Astrocyte (in vitro differentiated cells and primary cell): ENCODE measurements around the gene GALNT17. TPM values are rescaled to one million over a fixed set of nuclear protein-coding genes. Genes with fewer than 3 reads are reported as not detected.

Experiments used
- DNase-seq: peaks from one replicate; pipeline ENCODE4 v3.0.0-alpha.2; 2010; ENCODE audit warnings: low read depth
- FAIRE-seq: peaks from 2 replicates; lab custom pipeline; 2011; peaks lifted over from hg19 to GRCh38; lab: Jason Lieb, UNC
- H2AFZ ChIP-seq: 2 replicates; pipeline ENCODE4 v1.6.0; 2012; ENCODE audit warnings: low read depth, low read length, inconsistent platforms
- H3K27ac ChIP-seq: 2 replicates; pipeline ENCODE4 v1.5.1; 2011; ENCODE audit warnings: low read depth, low read length, inconsistent platforms
- H3K27me3 ChIP-seq: 2 replicates; pipeline ENCODE4 v1.6.0; 2011; ENCODE audit warnings: low read length, inconsistent platforms; ENCODE audit not compliant: insufficient read depth
- H3K36me3 ChIP-seq: 2 replicates; pipeline ENCODE4 v1.5.1; 2011; ENCODE audit warnings: low read length, inconsistent platforms; ENCODE audit not compliant: insufficient read depth
- H3K4me1 ChIP-seq: 2 replicates; pipeline ENCODE4 v1.5.1; 2011; ENCODE audit warnings: low read length, inconsistent platforms; ENCODE audit not compliant: insufficient read depth
- H3K4me2 ChIP-seq: 2 replicates; pipeline ENCODE4 v1.6.0; 2012; ENCODE audit warnings: low read length, inconsistent platforms
- H3K4me3 ChIP-seq: 2 replicates; pipeline ENCODE4 v1.5.1; 2011; ENCODE audit warnings: low read depth, mild to moderate bottlenecking, low read length, inconsistent platforms; ENCODE audit not compliant: insufficient read depth
- H3K79me2 ChIP-seq: 2 replicates; pipeline ENCODE4 v1.6.0; 2012; ENCODE audit warnings: mild to moderate bottlenecking, low read length, inconsistent platforms; ENCODE audit not compliant: insufficient read depth
- H3K9ac ChIP-seq: 2 replicates; pipeline ENCODE4 v1.6.0; 2012; ENCODE audit warnings: mild to moderate bottlenecking, low read length, inconsistent platforms
- H3K9me3 ChIP-seq: 2 replicates; pipeline ENCODE4 v1.5.1; 2012; ENCODE audit warnings: low read depth, mild to moderate bottlenecking, low read length, inconsistent platforms; ENCODE audit not compliant: insufficient read depth
- H4K20me1 ChIP-seq: 2 replicates; pipeline ENCODE4 v1.6.0; 2012; ENCODE audit warnings: low read length, inconsistent platforms; ENCODE audit not compliant: insufficient read depth
- H3K27ac Mint-ChIP-seq: one replicate; pipeline ENCODE4 v1.8.0; 2021; ENCODE audit warnings: mild to moderate bottlenecking, mixed read lengths; ENCODE audit not compliant: unreplicated experiment
- H3K27me3 Mint-ChIP-seq: one replicate; pipeline ENCODE4 v1.8.0; 2021; ENCODE audit warnings: low read depth, mixed read lengths; ENCODE audit not compliant: unreplicated experiment
- H3K36me3 Mint-ChIP-seq: one replicate; pipeline ENCODE4 v1.8.0; 2021; ENCODE audit warnings: low read depth, mixed read lengths; ENCODE audit not compliant: unreplicated experiment
- H3K4me1 Mint-ChIP-seq: one replicate; pipeline ENCODE4 v1.8.0; 2021; ENCODE audit warnings: low read depth, mixed read lengths; ENCODE audit not compliant: unreplicated experiment
- H3K4me3 Mint-ChIP-seq: one replicate; pipeline ENCODE4 v1.8.0; 2021; ENCODE audit warnings: mild to moderate bottlenecking, moderate library complexity, mixed read lengths; ENCODE audit not compliant: unreplicated experiment
- H3K9me3 Mint-ChIP-seq: one replicate; pipeline ENCODE4 v1.8.0; 2021; ENCODE audit warnings: mild to moderate bottlenecking, mixed read lengths; ENCODE audit not compliant: unreplicated experiment
- EZH2 ChIP-seq: IDR thresholded peaks from 2 replicates; pipeline ENCODE4 v1.6.1; 2012; ENCODE audit warnings: mild to moderate bottlenecking, low read length, inconsistent platforms; ENCODE audit not compliant: insufficient read depth
- total RNA-seq: library from RNA; stranded (reverse); gene quantifications from 2 replicates; pipeline ENCODE4 v1.2.1, GENCODE V29; 2021
- TF ChIP-seq, protein P1 (sequence below): IDR thresholded peaks from 2 replicates; pipeline ENCODE4 v1.5.1; 2011; ENCODE audit warnings: low read depth, mild to moderate bottlenecking, inconsistent platforms, low read length, moderate library complexity; ENCODE audit not compliant: insufficient read depth

Gene GALNT17
- total RNA-seq, 1 donor from 2014 or later, result 7.8 TPM

DNA sequence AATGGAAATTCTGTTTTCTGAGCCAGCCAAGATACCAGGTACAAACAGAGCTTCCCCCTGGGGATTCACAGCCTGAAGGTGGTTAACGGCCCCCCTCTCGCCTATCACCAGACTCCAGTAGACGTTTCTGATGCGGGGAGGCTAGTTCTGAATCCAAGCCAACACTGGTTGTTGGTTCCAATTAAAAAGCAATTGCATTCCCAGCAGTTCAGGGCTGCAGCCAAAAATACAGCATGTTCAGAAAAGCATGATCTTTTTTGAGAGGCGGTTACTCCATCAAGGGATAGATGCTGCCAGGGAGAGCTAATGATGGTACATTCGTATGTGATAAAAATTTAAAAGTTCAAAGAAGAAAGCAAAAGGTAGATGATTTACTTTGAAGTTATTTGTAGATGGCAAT lies 481.0 kb downstream of the GALNT17 start:
- Mint-ChIP-seq H3K27ac (peak overlapping the region; percentile 22), H3K9me3 (no peaks in the 10 kb centered on the region), H3K4me3 (no peak overlapping the region)

DNA sequence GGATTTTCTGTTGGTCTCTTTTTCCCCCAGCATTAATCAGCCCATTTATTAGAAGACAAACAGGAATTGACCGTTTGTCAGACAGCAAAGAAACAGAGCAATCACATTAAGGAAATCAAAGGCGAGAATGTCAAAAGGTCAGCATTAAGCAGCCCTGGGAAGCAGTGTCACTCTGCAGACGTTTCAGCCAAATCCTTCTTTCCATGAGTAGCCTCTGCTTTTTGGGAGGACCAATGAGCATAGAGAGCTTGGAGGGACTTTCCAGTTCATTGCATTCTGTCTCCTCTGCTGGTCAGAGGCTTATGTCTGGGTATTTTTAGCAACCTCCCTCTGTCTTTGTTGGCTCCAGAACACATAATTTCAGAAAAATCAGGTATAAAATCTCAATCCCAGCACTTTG lies 481.4 kb downstream of the GALNT17 start:
- H3K27ac Mint-ChIP-seq, result peak overlapping the region; percentile 22
- Histone ChIP-seq H3K9me3 (no peaks in the 10 kb centered on the region), H3K4me1 (peaks cover 28% of the 10 kb centered on the region), H3K36me3 (no peaks in the 10 kb centered on the region), H3K4me3 (no peak overlapping the region), H4K20me1 (no peaks in the 10 kb centered on the region), H3K4me2 (peak overlapping the region; percentile 26), H3K9ac (no peak overlapping the region), H3K79me2 (no peaks in the 10 kb centered on the region), H2AFZ (no peak overlapping the region), H3K27ac (no peak overlapping the region), H3K27me3 (no peaks in the 10 kb centered on the region)
- H3K4me3 Mint-ChIP-seq, result no peak overlapping the region
- H3K36me3 Mint-ChIP-seq, result no peaks in the 10 kb centered on the region
- peaks cover 53% of the 10 kb centered on the region for H3K4me1 Mint-ChIP-seq
- no peaks in the 10 kb centered on the region for H3K9me3 Mint-ChIP-seq
- TF ChIP-seq EZH2, result no peak
- TF ChIP-seq, protein P1, sequence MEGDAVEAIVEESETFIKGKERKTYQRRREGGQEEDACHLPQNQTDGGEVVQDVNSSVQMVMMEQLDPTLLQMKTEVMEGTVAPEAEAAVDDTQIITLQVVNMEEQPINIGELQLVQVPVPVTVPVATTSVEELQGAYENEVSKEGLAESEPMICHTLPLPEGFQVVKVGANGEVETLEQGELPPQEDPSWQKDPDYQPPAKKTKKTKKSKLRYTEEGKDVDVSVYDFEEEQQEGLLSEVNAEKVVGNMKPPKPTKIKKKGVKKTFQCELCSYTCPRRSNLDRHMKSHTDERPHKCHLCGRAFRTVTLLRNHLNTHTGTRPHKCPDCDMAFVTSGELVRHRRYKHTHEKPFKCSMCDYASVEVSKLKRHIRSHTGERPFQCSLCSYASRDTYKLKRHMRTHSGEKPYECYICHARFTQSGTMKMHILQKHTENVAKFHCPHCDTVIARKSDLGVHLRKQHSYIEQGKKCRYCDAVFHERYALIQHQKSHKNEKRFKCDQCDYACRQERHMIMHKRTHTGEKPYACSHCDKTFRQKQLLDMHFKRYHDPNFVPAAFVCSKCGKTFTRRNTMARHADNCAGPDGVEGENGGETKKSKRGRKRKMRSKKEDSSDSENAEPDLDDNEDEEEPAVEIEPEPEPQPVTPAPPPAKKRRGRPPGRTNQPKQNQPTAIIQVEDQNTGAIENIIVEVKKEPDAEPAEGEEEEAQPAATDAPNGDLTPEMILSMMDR, result no peak
- H3K27me3 Mint-ChIP-seq, result no peaks in the 10 kb centered on the region
- peak; percentile 41 for DNase-seq
- FAIRE-seq, result no peak

More for the DNA sequence above, 481.0 kb downstream of the GALNT17 start:
- Histone ChIP-seq H3K36me3 (no peaks in the 10 kb centered on the region), H3K4me2 (peak overlapping the region; percentile 26), H3K27ac (no peak overlapping the region), H3K27me3 (no peaks in the 10 kb centered on the region), H3K4me3 (no peak overlapping the region), H2AFZ (no peak overlapping the region), H3K9ac (no peak overlapping the region), H3K79me2 (no peaks in the 10 kb centered on the region), H3K9me3 (no peaks in the 10 kb centered on the region), H3K4me1 (peaks cover 28% of the 10 kb centered on the region), H4K20me1 (no peaks in the 10 kb centered on the region)
- no peak for DNase-seq
- Mint-ChIP-seq H3K27me3 (no peaks in the 10 kb centered on the region), H3K4me1 (peaks cover 50% of the 10 kb centered on the region), H3K36me3 (no peaks in the 10 kb centered on the region)
- FAIRE-seq, result no peak
- no peak for TF ChIP-seq EZH2
- TF ChIP-seq, protein P1, result no peak

DNA sequence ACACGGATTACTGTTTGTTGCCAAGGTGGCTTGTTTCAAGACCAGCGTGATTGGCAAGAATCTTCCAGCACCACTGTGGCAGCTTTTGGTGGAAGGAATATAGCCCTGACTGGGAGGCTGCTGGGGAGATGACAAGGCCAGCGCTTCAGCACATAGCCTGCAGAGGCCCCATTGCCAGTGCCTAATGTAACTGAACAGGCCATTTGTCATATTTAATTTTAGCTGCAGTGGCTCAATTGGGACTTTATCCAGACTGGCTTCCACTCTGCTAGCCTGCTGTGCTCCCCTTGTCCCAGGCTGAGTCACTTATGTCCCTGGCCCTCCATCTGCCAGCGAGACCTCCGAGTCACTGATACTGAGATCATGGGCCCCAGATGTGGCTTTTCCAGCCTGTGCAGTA lies 483.1 kb downstream of the GALNT17 start:
- DNase-seq (no peak), FAIRE-seq (no peak)
- no peaks in the 10 kb centered on the region for H3K36me3 ChIP-seq
- no peaks in the 10 kb centered on the region for H3K9me3 Mint-ChIP-seq
- no peaks in the 10 kb centered on the region for H4K20me1 ChIP-seq
- H3K79me2 ChIP-seq, result no peaks in the 10 kb centered on the region
- H3K36me3 Mint-ChIP-seq, result no peaks in the 10 kb centered on the region
- no peak overlapping the region for H3K27ac ChIP-seq
- no peak overlapping the region for H3K27ac Mint-ChIP-seq
- no peaks in the 10 kb centered on the region for H3K9me3 ChIP-seq
- no peaks in the 10 kb centered on the region for H3K27me3 Mint-ChIP-seq
- H3K27me3 ChIP-seq, result no peaks in the 10 kb centered on the region
- H3K4me1 Mint-ChIP-seq, result peaks cover 57% of the 10 kb centered on the region
- no peak overlapping the region for H3K4me2 ChIP-seq
- H2AFZ ChIP-seq, result peak overlapping the region; percentile 30
- no peak overlapping the region for H3K9ac ChIP-seq
- H3K4me3 ChIP-seq, result no peak overlapping the region
- H3K4me1 ChIP-seq, result peaks cover 28% of the 10 kb centered on the region
- H3K4me3 Mint-ChIP-seq, result no peak overlapping the region
- TF ChIP-seq EZH2, result no peak
- TF ChIP-seq, protein P1, result no peak
